ENCODE results near the gene NRBP1. TPM values are rescaled to one million over a fixed set of nuclear protein-coding genes. Genes with fewer than 3 reads are reported as not detected.

The NRBP1 gene
- total and polyA plus RNA-seq, 9 of the 15 experiments (the other 6 are each of a cell fraction or from before 2014, with no cell fraction given): 2.9 to 84.5 (median 36.9) TPM

GRCh38 chr2:27441226-27441926 is 12.9 kb downstream of the NRBP1 start (continued):
- TF ChIP-seq MNT (conservative IDR thresholded peaks at IDR 0.05): 0 out of 4 replicates have a peak, but pooled peaks of 1 of the 2 experiments have one; percentile 43
- TF ChIP-seq MTA2 (IDR thresholded peaks at IDR 0.05; ENCODE audit: low read depth): peak; percentile 71
- no peak for TF ChIP-seq USF1 (CRISPR knock-in tag; IDR thresholded peaks at IDR 0.05)
- TF ChIP-seq RCOR1 (IDR thresholded peaks at IDR 0.05; ENCODE audit: borderline replicate concordance in 1 of 2, low read depth in 2 of 2, low read length in 2 of 2): peak; percentile 84 to 94; a peak in 3 of 4 replicates
- peak; percentile 66 for TF ChIP-seq PRDM10 (IDR thresholded peaks at IDR 0.05; ENCODE audit: partially characterized antibody)
- TF ChIP-seq KDM1A (IDR thresholded peaks at IDR 0.05): peak; percentile 71 to 87
- TF ChIP-seq ZMIZ1 (IDR thresholded peaks at IDR 0.05; ENCODE audit: low read depth in 2 of 2, low read length in 2 of 2): peak in 1 of 2 experiments; percentile 62; a peak in 1 of 4 replicates
- no peak for TF ChIP-seq ATF1 (CRISPR knock-in tag; IDR thresholded peaks at IDR 0.05)
- TF ChIP-seq ATF1 (tag; IDR thresholded peaks at IDR 0.05): peak; percentile 27; the same call in 1 of the 2 replicates

All from K562 (cell line).